Measurements from ENCODE around the gene PCDHA11.

- TF ChIP-seq CTCF (IDR thresholded peaks at IDR 0.05; ENCODE audit: low read depth, low read length) (no peak), EZH2phosphoT487 (IDR thresholded peaks at IDR 0.05; ENCODE audit: low read depth) (no peak)
Observed at GRCh38 chr5:140828362-140828737, 40.4 kb upstream of the PCDHA11 start.

All from OCI-LY3 (cell line).